Ishikawa (cell line): ENCODE measurements around the gene PLCB3.

Experiments
- EP300 ChIP-seq: IDR thresholded peaks from 2 replicates; pipeline ENCODE4 v1.6.1; 2012; ENCODE audit warnings: borderline replicate concordance
- MAX ChIP-seq: IDR thresholded peaks from 2 replicates; pipeline ENCODE4 v1.6.1; 2012
- USF1 ChIP-seq: IDR thresholded peaks from 2 replicates; pipeline ENCODE4 v1.6.1; 2012
- YY1 ChIP-seq: IDR thresholded peaks from 2 replicates; pipeline ENCODE4 v1.6.1; 2012; ENCODE audit warnings: low read depth

- no peak for TF ChIP-seq USF1
- TF ChIP-seq YY1 = no peak
- TF ChIP-seq EP300 = no peak
- TF ChIP-seq MAX = no peak
Observed at GRCh38 chr11:64220798-64221197, 30.5 kb upstream of the PLCB3 start.
